Smooth muscle cell (in vitro differentiated cells): ENCODE data around the gene LRFN4. TPM values are rescaled to one million over a fixed set of nuclear protein-coding genes. Genes with fewer than 3 reads are reported as not detected.

Experiments used
- DNase-seq: peaks from one replicate; lab custom pipeline; 2025; ENCODE audit not compliant: unreplicated experiment; lab: John Stamatoyannopoulos, UW
- H2AFZ ChIP-seq: fragments of 200-600 bp; sonication (generic); 2 replicates; pipeline ENCODE4 v1.6.0; 2016; ENCODE audit warnings: antibody characterized with exemption, low read depth, mild to moderate bottlenecking
- H3F3A ChIP-seq: fragments of 200-600 bp; sonication (generic); 2 replicates; pipeline ENCODE4 v1.6.0; 2017; ENCODE audit warnings: antibody characterized with exemption, low read depth
- H3K27ac ChIP-seq: fragments of 200-600 bp; sonication (generic); 2 replicates; pipeline ENCODE4 v1.5.1; 2016; ENCODE audit warnings: low read depth, mild to moderate bottlenecking
- H3K27me3 ChIP-seq: fragments of 200-600 bp; sonication (generic); 2 replicates; pipeline ENCODE4 v1.6.1; 2016; ENCODE audit warnings: low read depth, mild to moderate bottlenecking
- H3K36me3 ChIP-seq: fragments of 200-600 bp; sonication (generic); 2 replicates; pipeline ENCODE4 v1.5.1; 2016; ENCODE audit warnings: low read depth
- H3K4me1 ChIP-seq: fragments of 200-600 bp; sonication (generic); 2 replicates; pipeline ENCODE4 v1.5.1; 2016; ENCODE audit warnings: low read depth
- H3K4me2 ChIP-seq: fragments of 200-600 bp; sonication (generic); 2 replicates; pipeline ENCODE4 v1.6.0; 2016; ENCODE audit warnings: mild to moderate bottlenecking
- H3K4me3 ChIP-seq: fragments of 200-600 bp; sonication (generic); 2 replicates; pipeline ENCODE4 v1.5.1; 2016; ENCODE audit warnings: mild to moderate bottlenecking
- H3K79me2 ChIP-seq: fragments of 200-600 bp; sonication (generic); 2 replicates; pipeline ENCODE4 v1.6.0; 2016; ENCODE audit warnings: low read depth, mild to moderate bottlenecking
- H3K9ac ChIP-seq: fragments of 200-600 bp; sonication (generic); 2 replicates; pipeline ENCODE4 v1.6.0; 2016; ENCODE audit warnings: low read depth
- H3K9me3 ChIP-seq: fragments of 200-600 bp; sonication (generic); replicated peaks from 2 replicates; pipeline ENCODE4 v1.5.1; 2016; ENCODE audit warnings: low read depth
- H4K20me1 ChIP-seq: fragments of 200-600 bp; sonication (generic); 2 replicates; pipeline ENCODE4 v1.6.0; 2016; ENCODE audit warnings: low read depth
- CTCF ChIP-seq: fragments of 200-600 bp; sonication (generic); IDR thresholded peaks from 2 replicates; pipeline ENCODE4 v1.5.1; 2017; ENCODE audit warnings: borderline replicate concordance, mild to moderate bottlenecking, antibody characterized with exemption; ENCODE audit not compliant: insufficient read depth, poor library complexity, severe bottlenecking
- WGBS: methylation state at CpG from one replicate; pipeline ENCODE4 v1.1.7; 2016; ENCODE audit warnings: low lambda C conversion rate; 5-methylcytosine and 5-hydroxymethylcytosine counted together
- polyA plus RNA-seq: library from polyadenylated mRNA; unstranded; fragments of >200 nt; fragmentation: Nextera tagmentation; extraction: Ambion mirVana; gene quantifications from 2 replicates; pipeline ENCODE4 v1.2.1, GENCODE V29; 2016
- total RNA-seq: library from RNA; depleted of rRNA; stranded (reverse); fragments of >200 nt; gene quantifications from 2 replicates; pipeline ENCODE4 v1.2.3, GENCODE V29; 2014

LRFN4 gene
- total and polyA plus RNA-seq, 2 experiments from 2014 or later = 14.7 to 37.6 TPM

- H3K36me3 ChIP-seq = no peaks in the 10 kb centered on the region
- H3K4me2 ChIP-seq = no peak overlapping the region
- H3F3A ChIP-seq = no peaks in the 10 kb centered on the region
- no peak overlapping the region for H3K9ac ChIP-seq
- no peaks in the 10 kb centered on the region for H3K4me1 ChIP-seq
- no peak overlapping the region for H2AFZ ChIP-seq
- no peak for DNase-seq
- no peaks in the 10 kb centered on the region for H3K79me2 ChIP-seq
- no peaks in the 10 kb centered on the region for H4K20me1 ChIP-seq
- H3K27me3 ChIP-seq = no peaks in the 10 kb centered on the region
- H3K27ac ChIP-seq = no peak overlapping the region
- no peak overlapping the region for H3K4me3 ChIP-seq
- TF ChIP-seq CTCF = no peak
- 93% methylated on average over 7 of the region's 7 CpGs for WGBS
- no peaks in the 10 kb centered on the region for H3K9me3 ChIP-seq
Measured at GRCh38 chr11:66866511-66866986, 9.7 kb downstream of the LRFN4 start.

GRCh38 chr11:66867425-66868040 lies 10.7 kb downstream of the LRFN4 start:
- Histone ChIP-seq H3K4me1 (no peaks in the 10 kb centered on the region), H3K36me3 (no peaks in the 10 kb centered on the region), H3K79me2 (no peaks in the 10 kb centered on the region), H3K4me3 (no peak overlapping the region), H3K9me3 (no peaks in the 10 kb centered on the region), H3F3A (no peaks in the 10 kb centered on the region), H3K4me2 (no peak overlapping the region), H2AFZ (no peak overlapping the region), H4K20me1 (no peaks in the 10 kb centered on the region), H3K9ac (no peak overlapping the region), H3K27me3 (no peaks in the 10 kb centered on the region), H3K27ac (no peak overlapping the region)
- no peak for DNase-seq
- WGBS = 86% methylated on average over 14 of the region's 14 CpGs
- TF ChIP-seq CTCF = no peak

- Histone ChIP-seq H3F3A (no peaks in the 10 kb centered on the region), H3K27ac (no peak overlapping the region), H3K36me3 (no peaks in the 10 kb centered on the region), H3K9ac (no peak overlapping the region), H4K20me1 (no peaks in the 10 kb centered on the region), H3K9me3 (no peaks in the 10 kb centered on the region), H3K4me2 (no peak overlapping the region), H3K4me3 (no peak overlapping the region), H3K79me2 (no peaks in the 10 kb centered on the region), H3K27me3 (no peaks in the 10 kb centered on the region), H2AFZ (no peak overlapping the region), H3K4me1 (no peaks in the 10 kb centered on the region)
- DNase-seq = no peak
- no peak for TF ChIP-seq CTCF
- 93% methylated on average over 13 of the region's 13 CpGs for WGBS
Measured at GRCh38 chr11:66868082-66868725, 11.3 kb downstream of the LRFN4 start.
